ENCODE measurements around the gene TIMM10. TPM values are rescaled to one million over a fixed set of nuclear protein-coding genes. Genes with fewer than 3 reads are reported as not detected.

TIMM10 gene
- total RNA-seq, 1 donor from 2014 or later = 35.3 TPM

DNA sequence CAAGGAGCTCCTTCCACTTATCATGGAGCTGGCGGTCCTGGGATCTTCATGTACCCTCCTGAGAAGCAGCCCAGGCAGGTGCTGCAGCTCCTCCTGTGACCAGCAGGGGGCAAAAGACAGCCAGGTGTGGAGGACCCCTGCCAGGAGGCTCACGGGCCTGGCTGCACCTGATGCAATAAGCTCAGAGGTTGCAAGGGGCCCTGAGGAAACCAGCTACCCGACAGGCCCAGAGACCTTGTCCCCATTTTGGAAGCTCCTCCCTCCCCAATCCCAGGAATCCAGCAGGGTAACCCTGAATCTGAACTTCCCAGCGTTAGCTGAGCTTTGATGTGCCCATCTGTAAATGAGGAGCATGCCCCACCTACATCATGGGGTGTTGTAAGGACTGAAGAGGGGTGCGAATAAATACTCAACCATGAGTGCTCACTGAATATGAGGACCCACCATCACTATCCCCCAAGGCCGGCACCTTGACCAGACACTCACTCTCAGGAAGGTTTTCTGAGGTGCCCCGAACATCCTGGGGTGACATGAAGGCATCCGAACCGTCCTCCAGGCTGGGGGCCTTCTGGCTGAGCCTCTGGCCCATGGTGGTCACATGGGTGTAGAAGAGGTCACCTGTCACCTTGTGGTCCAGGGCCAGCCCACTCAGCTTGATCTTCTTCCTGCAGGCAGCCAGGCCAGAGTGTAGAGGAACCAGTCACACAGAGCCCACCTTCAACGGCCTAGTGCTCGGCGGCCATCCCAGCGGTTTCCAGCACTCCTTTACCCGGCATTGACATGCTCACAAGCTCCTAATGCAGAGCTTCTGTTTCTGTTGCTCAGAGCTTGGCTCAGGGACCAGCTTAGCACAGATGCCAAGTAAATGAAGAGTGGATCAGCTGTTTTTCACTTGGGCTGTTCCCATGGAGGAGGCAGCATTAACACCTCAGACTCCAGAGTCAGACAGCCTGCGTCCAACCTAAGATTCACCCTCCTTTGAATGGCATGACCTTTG, 36.7 kb downstream of the TIMM10 start:
- no peaks in the 10 kb centered on the region for H3K27me3 ChIP-seq (ENCODE audit: low read depth)
- H3K4me1 ChIP-seq = peaks cover 3% of the 10 kb centered on the region
- intact Hi-C loops (cut with DNase I) = no loop called here
- H3K27ac ChIP-seq = no peak overlapping the region
- DNase-seq = peak; percentile 81
- ATAC-seq = peak; percentile 84 to 89
- H3K9me3 ChIP-seq = no peaks in the 10 kb centered on the region
- H3K4me3 ChIP-seq = no peak overlapping the region
- TF ChIP-seq, protein P1, sequence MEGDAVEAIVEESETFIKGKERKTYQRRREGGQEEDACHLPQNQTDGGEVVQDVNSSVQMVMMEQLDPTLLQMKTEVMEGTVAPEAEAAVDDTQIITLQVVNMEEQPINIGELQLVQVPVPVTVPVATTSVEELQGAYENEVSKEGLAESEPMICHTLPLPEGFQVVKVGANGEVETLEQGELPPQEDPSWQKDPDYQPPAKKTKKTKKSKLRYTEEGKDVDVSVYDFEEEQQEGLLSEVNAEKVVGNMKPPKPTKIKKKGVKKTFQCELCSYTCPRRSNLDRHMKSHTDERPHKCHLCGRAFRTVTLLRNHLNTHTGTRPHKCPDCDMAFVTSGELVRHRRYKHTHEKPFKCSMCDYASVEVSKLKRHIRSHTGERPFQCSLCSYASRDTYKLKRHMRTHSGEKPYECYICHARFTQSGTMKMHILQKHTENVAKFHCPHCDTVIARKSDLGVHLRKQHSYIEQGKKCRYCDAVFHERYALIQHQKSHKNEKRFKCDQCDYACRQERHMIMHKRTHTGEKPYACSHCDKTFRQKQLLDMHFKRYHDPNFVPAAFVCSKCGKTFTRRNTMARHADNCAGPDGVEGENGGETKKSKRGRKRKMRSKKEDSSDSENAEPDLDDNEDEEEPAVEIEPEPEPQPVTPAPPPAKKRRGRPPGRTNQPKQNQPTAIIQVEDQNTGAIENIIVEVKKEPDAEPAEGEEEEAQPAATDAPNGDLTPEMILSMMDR (IDR thresholded peaks at IDR 0.05) = peak; percentile 91
- H3K36me3 ChIP-seq = peaks cover 26% of the 10 kb centered on the region

DNA sequence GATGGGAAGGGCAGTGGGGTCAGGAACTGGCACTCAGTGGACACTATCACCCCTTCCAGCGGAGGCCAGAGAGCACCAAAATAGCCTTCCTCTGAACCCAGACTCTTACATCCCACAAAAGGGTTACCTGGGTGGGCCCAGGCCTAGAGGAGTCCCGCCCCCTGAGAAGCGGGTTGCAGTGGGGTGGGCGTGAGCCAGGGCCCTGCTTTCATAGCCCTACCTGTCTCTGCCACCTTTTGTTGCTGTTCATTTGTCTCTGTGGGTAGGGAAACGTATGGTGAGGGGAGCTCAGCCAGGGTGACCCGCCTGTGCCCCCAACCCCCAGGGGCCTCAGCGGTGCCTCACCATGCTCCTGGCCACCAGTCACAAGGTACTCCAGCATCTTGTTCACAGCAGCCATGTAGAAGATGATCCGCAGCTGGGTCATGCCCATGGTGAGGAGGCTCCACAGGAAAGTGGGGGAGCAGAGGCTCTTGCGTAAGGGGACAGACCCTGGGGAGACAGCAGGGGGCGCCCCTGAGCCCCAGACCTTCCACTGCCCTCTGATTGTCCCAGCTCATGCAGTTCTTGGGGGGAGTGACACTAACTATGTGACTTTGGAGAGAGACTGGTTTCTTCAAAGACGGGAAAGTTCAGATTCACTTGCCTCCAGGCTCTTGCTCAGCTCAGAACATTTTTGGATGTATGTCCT, 39.0 kb downstream of the TIMM10 start:
- TF ChIP-seq, protein P1 (IDR thresholded peaks at IDR 0.05) = peak; percentile 69
- DNase-seq (no peak), ATAC-seq (peak; percentile 55 to 68)
- no peaks in the 10 kb centered on the region for H3K27me3 ChIP-seq (ENCODE audit: low read depth)
- no peaks in the 10 kb centered on the region for H3K4me1 ChIP-seq
- no peak overlapping the region for H3K27ac ChIP-seq
- H3K36me3 ChIP-seq = peaks cover 41% of the 10 kb centered on the region
- no peaks in the 10 kb centered on the region for H3K9me3 ChIP-seq
- H3K4me3 ChIP-seq = no peak overlapping the region
- intact Hi-C loops (cut with DNase I) = no loop called here

DNA sequence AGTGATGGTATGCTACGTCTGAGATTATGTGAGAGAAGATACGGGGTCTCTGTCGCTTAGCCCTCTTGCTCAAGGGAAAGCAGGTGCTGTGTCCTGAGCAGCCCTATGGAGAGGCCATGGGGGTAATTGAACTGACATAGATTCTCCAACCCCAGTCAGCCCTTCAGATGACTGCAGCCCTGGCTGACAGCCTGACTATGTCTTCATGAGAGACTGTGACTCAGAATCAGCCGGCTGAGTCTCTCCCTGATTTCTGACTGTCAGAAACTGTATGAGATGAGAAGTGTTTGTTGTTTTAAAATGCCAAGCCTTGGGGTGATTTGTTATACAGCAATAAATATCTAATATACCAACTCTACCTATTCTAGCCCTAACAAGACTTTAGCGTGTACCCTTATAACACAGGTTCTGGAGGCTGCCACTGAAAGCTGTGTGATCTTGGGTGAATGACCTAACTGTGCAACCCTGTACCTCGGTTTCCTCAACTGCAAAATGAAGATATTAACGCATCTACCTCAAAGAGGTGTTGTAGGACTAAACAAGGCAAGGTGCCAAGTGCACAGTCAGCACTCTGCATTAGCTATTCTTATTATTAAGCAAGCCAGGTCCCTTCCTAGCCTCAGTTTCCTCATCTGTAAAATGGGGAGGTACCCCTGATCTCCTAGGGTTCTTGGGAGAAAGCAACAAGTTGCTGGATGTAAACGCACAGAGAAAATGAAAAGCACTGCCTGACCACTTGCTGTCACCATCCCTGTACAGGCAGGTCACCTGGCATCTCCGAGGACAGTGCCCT, 39.9 kb downstream of the TIMM10 start:
- no peak for ATAC-seq
- intact Hi-C loops (cut with DNase I) = no loop called here
- no peaks in the 10 kb centered on the region for H3K27me3 ChIP-seq (ENCODE audit: low read depth)
- H3K9me3 ChIP-seq = no peaks in the 10 kb centered on the region
- no peak overlapping the region for H3K27ac ChIP-seq
- no peaks in the 10 kb centered on the region for H3K4me1 ChIP-seq
- no peak for DNase-seq
- TF ChIP-seq, protein P1 (IDR thresholded peaks at IDR 0.05) = no peak
- H3K36me3 ChIP-seq = peaks cover 43% of the 10 kb centered on the region
- H3K4me3 ChIP-seq = no peak overlapping the region

DNA sequence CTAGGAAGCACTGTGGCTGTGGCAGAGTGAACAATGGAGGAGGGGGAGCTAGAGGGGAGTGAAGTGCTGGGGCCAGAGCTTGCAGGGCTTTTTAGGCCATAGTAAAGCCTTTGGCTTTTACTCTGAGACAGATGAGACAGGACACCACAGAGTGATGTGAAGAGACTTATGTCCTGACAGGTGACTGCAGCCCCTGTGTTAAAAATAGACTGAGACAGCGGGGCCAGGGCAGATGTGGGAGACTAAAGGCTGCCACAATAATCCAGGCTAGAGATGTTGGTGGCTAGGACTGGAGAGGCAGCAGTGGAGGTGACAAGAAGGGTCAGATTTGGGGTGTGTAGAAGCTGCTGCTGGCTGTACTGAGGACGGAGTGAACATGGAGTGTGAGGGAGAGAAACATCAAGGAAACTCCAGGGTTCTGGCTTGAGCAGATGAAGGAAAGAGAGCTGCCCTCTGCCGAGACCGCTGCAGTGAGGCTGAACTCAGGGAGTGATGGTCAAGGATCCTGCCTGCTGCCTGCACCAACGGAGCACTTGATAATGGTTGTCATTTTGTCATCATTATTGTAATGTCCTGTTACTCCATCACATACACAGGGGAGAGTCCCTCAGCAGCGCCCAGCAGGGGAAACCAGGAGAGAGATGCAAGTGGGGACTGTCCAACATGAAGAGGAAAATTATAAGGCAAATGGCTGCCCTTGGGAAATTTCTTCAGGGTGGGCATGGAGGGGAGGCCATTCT, 42.5 kb downstream of the TIMM10 start:
- DNase-seq = no peak
- Histone ChIP-seq H3K9me3 (no peaks in the 10 kb centered on the region), H3K4me1 (peaks cover 6% of the 10 kb centered on the region), H3K4me3 (no peak overlapping the region), H3K27me3 (ENCODE audit: low read depth) (peaks cover 6% of the 10 kb centered on the region), H3K36me3 (peaks cover 44% of the 10 kb centered on the region), H3K27ac (no peak overlapping the region)
- TF ChIP-seq, protein P1 (IDR thresholded peaks at IDR 0.05) = no peak
- no peak for ATAC-seq
- intact Hi-C loops (cut with DNase I) = no loop called here
